ENCODE measurements around the gene BMPR1B.
"Not testable (repeated sequence)": the region's sequence is repeated elsewhere in the genome, so short reads cannot be mapped to it uniquely, and the experiment has no call there.

Gene BMPR1B

GRCh38 chr4:94763500-94763899, 5.7 kb downstream of the BMPR1B start:
- DNase-seq, result no peak

DNA sequence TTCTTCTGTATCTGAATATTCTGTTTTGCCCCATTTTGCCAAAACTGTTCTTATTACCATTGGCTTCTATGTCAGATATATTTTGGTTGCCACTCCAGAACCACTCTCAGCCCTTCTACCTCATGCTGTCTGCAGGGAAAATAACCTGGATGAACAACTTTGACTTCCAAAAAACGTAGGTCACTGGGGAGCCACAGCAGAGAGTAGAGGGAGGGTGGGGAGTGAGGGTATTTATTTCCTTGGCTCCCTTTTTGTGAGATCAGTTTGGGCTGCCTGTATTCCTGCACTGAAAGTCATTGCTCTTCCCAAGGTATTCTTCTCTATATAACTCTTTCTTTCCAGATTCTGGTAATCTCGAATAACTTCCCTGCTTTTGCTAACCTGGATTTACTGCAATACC, 6.3 kb downstream of the BMPR1B start:
- no peak for DNase-seq

GRCh38 chr4:94765174-94765573, 7.4 kb downstream of the BMPR1B start:
- no peak for DNase-seq

DNA sequence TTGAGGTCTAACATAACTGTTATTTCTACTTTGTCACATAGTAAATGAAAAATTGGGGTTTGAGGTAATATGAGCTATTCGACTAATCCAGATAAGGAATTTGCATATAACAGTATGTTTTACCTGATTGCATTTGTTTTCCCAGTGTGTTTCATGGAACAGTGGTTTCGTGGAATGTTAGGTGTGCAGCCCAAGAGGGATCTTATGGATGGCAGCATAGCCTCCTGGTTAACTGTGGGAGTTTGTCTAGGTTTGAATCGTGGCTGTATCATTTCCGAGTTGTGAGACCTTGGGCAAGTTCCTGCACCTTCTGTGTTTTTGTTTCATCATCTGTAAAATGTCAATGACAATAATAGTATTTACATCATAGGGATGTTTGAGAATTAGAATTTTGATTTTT, 7.9 kb downstream of the BMPR1B start:
- no peak for DNase-seq

DNA sequence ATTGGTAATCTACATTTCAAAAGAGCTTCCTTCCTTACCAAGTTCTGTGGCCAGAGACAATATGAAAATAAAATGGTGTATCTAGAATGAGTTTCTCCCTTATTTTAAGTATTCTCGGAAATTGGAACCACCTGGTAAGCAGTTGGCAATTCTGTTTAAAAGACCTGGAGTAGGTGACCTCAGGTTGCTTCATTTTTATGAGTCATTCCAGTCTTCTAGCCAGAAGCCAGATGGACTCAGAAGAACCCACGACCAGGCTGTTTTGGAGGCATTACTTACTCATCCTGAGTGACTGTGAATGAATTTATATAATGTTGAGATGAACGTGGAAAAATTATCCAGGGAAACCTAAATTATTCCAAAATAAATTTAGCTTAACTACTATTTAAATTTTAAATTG, 9.1 kb downstream of the BMPR1B start:
- DNase-seq, result no peak

GRCh38 chr4:94767446-94767845, 9.7 kb downstream of the BMPR1B start:
- no peak for DNase-seq

DNA sequence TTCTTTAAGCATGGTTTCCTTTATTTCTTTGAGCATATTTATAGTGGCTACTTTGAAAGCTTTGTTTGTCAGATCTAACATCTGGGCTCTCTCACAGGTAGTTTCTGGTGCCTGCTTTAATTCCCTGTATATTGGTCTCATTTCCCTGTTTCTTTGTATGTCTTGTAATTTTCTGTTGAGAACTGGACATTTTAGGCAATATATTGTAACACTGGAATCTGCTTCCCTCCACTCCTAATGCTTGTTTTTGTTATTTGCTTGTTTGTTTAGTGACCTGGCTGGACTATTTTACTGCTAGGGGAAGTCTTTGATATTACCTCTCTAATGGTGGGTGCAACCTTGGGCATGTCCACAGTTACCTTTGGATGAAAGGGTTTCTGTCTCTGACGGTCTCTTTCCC, 25.0 kb downstream of the BMPR1B start:
- DNase-seq, result no peak

DNA sequence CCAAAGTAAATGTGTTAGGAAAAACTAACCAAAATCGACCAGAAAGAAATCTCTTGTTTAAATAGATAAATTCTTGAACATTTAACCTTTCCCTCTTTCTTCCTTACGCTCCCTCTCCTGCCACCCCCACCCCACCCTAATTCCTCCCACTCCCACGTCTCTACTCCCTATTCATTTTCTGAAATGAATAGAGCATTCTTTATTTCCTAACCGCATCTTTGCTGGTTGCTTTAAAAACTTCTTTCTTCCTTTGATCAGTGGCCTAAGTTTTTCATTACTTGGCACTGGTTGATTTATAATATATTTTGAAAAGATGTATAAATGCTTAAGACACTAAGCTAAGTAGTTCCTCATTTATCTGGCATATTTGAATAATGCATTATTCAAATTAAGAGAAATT, 33.9 kb downstream of the BMPR1B start:
- DNase-seq, result no peak

DNA sequence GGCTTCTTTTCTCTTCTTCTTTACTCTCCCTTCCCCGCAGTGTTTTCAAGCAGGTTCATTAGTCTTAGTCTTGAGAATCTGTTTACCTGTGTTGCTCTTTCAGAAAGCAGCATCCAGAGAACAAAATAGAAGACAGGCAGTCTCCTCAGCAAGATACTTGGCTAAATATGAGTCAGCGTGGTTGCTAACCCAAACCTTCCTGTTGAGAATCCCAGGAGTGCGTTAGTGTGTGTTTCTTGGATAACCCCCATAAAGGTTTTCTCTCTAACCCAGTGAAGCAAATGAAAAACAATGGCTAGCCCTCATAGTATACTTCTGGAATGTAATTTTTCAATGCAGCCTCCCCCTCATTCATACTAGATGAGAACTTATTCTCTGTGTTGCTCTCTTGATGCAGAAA, 41.1 kb downstream of the BMPR1B start:
- no peak for DNase-seq

- no peak for DNase-seq
Measured at GRCh38 chr4:94801016-94801415, 43.3 kb downstream of the BMPR1B start.

DNA sequence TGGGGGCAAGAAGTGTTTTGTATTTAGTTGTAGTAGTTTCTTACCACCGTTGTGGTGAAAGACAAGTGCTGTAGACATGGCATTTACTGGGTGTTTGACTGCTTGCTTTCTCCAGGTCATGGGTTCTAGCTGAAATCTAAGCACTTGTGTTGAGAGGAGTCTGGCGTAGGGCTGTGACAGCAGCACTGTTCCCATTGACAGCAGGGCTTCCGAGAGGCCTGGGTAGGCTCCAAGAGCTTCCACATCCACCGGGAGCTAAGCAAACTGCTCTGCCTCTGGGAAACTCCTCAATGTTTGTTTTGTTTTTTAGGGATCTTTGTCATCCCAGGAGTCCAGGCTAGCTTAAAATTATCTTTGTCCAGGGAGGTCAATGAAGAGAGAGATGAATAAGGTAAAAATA, 44.3 kb downstream of the BMPR1B start:
- DNase-seq, result no peak

GRCh38 chr4:94803181-94803580, 45.4 kb downstream of the BMPR1B start:
- DNase-seq, result no peak

DNA sequence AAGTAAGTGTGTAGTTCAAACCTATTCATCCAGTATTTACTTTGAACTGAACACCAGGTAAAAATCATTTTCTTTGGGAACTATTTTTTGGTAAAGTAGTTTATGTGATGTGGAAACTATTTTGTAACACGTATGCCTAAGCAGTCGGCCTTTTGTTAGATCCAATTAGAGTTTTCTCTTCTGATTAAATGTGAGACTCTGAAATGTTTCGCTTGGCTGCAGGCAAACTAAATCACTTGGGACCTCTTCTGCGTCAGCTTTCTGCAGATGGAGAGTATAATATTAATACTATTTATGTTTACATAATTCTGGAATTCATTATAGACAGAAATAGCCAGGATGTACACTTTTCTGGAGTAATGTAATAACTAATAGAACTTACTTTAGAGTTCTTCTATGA, 46.9 kb downstream of the BMPR1B start:
- no peak for DNase-seq

DNA sequence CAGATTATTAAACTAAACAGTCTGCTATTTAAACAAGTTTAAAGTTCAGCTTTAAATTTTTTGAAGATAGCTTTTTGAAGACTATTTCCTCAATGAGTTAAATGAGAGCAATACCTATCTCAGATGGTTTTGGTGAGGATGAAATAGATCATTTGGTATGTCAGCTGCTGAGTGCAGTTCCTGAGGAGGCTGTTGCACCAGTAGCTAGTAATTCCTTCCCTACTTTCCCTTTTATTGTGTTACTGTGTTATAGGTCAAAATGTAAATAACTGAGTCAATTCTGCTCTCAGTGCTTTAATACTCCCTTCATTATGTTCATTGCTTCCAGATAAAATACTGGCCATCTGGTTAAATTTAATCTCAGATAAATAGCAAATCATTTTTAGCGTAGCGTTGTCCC, 48.6 kb downstream of the BMPR1B start:
- DNase-seq, result no peak

- no peak for DNase-seq
Measured at GRCh38 chr4:94811643-94812042, 53.9 kb downstream of the BMPR1B start.

DNA sequence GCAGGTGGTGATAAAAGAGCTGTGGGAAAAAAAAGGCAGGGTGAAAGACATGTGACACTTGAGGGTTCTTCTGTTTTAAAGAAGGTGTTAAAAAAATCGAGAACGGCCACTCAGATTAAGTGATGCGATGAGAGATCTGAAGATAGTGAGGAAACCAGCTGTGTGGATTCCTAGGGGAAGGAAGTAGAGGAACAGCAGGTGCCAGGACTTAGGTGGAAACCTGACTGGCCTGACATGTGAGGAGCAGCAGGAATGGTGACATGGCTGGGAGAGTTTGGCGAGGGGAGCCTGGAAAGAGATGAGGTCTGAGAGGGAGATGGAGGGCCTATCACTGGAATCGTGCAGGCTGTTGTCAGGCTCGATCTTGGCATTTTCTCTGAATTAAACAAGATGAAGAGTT, 55.5 kb downstream of the BMPR1B start:
- DNase-seq, result no peak

GRCh38 chr4:94814237-94814636, 56.5 kb downstream of the BMPR1B start:
- no peak for DNase-seq

- no peak for DNase-seq
Measured at GRCh38 chr4:94819371-94820168, 61.8 kb downstream of the BMPR1B start.

GRCh38 chr4:94826206-94826605, 68.5 kb downstream of the BMPR1B start:
- no peak for DNase-seq

GRCh38 chr4:94827481-94828110, 69.8 kb downstream of the BMPR1B start:
- DNase-seq, result no peak

GRCh38 chr4:94828882-94829281, 71.1 kb downstream of the BMPR1B start:
- no peak for DNase-seq

DNA sequence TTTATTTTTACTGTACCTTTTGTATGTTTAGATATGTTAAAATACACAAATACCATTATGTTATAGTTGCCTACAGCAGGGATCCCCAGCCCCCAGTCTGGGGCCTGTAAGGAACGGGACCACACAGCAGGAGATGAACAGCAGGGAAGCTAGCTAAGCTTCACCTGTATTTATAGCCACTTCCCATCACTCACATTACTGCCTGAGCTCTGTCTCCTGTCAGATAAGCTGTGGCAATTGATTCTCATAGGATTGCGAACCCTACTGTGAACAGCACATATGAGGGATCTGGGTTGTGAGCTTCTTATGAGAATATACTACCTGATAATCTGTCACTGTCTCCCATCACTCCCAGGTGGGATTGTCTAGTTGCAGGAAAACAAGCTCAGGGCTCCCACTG, 73.9 kb downstream of the BMPR1B start:
- DNase-seq, result no peak

- not testable (repeated sequence) for DNase-seq
Measured at GRCh38 chr4:94832329-94832728, 74.6 kb downstream of the BMPR1B start.

DNA sequence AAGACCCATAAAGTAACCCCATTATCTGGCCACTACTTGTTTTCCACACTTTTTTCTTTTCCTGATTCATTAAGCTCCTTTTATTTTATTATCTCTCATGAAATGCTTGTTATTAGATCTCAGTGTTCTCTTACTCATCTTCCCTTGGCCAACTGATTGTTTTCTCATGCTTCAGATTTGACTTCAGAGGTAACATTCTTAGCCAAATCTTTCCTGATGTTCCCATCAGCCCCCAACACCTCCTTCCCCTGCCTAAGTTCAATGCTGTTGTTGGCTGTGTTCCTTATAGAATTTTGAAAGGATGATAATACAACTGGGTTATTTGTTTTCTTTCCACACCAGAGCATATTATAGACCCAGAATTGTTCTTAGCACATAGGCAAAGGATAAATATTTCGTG, 75.6 kb downstream of the BMPR1B start:
- no peak for DNase-seq

- DNase-seq, result no peak
Measured at GRCh38 chr4:94834501-94834900, 76.7 kb downstream of the BMPR1B start.
